NCI-H1930 (cell line): Measurements from ENCODE around the gene CAMSAP2.
A peak's percentile ranks its signal among the peaks of the same experiment; 100 is the strongest.
"Not testable (repeated sequence)": the region's sequence is repeated elsewhere in the genome, so short reads cannot be mapped to it uniquely, and the experiment has no call there.

Experiments
- DNase-seq, 2 experiments: peaks; one replicate each; lab custom pipeline; 2025; lab: John Stamatoyannopoulos, UW

CAMSAP2 gene

GRCh38 chr1:200738949-200739651, 407 bp downstream of the CAMSAP2 start:
- peak in 1 of 2 experiments; percentile 28 for DNase-seq

GRCh38 chr1:200739702-200740570, 1.2 kb downstream of the CAMSAP2 start:
- DNase-seq, result no peak

GRCh38 chr1:200740571-200741208, 2.0 kb downstream of the CAMSAP2 start:
- DNase-seq, result no peak

DNA sequence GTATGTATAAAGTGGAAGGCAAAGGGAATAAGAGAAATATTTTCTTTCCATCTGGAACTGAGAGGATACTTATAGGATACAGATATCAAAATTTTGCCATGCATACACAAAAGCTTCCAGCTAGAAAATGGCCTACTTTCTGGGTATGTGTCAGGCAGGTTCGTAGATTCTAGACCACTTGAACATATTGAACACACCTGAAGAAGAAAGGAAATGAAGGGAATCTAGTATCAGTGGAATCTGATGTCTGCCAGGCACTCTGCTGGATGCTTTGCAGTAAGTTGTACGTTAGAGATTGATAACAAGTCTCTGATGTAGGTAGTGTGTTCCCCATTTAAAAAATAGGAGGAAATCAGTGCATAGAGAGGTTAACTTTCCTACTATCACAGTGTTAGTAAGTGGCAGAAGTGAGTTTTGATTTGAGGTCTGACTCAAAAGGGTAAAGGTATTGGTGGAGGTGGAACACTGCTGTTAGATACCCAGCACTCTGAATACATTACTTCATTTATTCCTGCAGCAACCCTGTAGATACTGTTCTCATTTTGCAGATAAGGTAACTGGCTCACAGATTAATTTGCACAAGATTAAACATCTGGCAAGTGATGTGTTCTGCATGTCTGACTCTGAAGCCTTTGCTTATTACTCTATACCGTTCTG, 3.0 kb downstream of the CAMSAP2 start:
- no peak for DNase-seq

GRCh38 chr1:200744143-200744542, 5.5 kb downstream of the CAMSAP2 start:
- no peak for DNase-seq

- no peak for DNase-seq
Observed at GRCh38 chr1:200749090-200749489, 10.4 kb downstream of the CAMSAP2 start.

- not testable (repeated sequence) for DNase-seq
Observed at GRCh38 chr1:200750749-200751148, 12.1 kb downstream of the CAMSAP2 start.

- DNase-seq, result no peak
Observed at GRCh38 chr1:200751717-200752116, 13.0 kb downstream of the CAMSAP2 start.

DNA sequence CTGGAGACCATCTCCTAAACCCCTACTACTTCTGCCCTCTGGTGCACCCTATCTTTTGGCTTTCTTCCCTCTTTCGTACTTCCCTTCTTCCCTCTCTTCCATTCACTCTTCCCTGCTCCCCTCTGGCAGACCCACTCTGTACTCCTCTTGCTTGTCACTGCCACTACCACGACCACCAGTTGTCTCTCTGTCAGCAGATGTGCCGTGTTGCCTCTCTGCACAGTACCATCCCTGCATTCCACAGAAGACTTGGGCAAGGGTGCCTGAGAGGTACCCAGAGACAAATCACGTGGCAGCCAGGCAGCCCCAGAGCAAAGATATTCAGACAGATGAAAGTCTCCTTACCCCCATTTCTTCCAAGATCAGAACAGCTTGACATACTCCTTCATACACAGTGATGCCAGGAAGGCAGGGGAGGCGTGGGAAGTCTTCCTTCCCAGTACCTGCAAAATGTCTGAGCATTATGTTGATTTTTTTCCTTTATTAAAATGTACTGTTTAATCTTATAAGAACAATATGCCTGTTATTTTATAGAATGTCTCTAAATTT, 15.0 kb downstream of the CAMSAP2 start:
- DNase-seq, result no peak

DNA sequence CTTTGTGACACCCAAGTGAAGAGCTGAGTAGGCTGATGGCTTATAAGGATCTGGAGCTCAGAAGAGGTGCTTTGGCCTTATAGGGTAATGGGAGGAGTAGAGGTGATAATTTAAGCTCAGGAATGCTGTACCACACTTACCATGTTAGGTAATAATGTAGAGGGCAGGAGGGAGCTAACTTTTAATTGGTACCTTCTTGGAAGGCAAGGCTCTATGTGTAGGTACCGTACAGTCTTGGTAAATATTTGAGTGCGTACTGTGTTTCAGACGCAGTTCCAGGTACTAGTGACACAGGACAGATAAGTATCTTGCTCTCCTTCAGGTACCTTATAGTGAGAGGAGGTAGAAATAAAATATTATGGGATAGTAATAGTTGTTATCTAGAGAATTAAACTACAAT, 16.8 kb downstream of the CAMSAP2 start:
- DNase-seq, result no peak

GRCh38 chr1:200762089-200762488, 23.4 kb downstream of the CAMSAP2 start:
- no peak for DNase-seq

DNA sequence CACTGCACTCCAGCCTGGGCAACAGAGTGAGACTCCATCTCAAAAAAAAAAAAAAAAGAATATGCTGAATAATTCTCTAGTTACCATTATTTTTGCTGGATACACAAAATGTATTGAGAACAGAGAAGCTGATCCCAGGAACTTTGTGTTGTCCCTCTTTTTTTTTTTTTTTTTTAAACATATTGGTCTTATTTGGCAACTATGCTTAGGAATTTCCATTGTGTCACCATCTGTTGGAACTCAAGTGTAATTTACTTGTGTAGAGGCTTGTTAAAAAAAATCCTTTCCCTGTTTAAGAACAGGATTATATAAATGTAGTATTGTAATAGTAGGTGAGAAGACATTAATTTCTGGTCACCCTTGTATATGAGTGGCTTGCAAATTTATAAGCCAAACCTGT, 28.6 kb downstream of the CAMSAP2 start:
- no peak for DNase-seq

DNA sequence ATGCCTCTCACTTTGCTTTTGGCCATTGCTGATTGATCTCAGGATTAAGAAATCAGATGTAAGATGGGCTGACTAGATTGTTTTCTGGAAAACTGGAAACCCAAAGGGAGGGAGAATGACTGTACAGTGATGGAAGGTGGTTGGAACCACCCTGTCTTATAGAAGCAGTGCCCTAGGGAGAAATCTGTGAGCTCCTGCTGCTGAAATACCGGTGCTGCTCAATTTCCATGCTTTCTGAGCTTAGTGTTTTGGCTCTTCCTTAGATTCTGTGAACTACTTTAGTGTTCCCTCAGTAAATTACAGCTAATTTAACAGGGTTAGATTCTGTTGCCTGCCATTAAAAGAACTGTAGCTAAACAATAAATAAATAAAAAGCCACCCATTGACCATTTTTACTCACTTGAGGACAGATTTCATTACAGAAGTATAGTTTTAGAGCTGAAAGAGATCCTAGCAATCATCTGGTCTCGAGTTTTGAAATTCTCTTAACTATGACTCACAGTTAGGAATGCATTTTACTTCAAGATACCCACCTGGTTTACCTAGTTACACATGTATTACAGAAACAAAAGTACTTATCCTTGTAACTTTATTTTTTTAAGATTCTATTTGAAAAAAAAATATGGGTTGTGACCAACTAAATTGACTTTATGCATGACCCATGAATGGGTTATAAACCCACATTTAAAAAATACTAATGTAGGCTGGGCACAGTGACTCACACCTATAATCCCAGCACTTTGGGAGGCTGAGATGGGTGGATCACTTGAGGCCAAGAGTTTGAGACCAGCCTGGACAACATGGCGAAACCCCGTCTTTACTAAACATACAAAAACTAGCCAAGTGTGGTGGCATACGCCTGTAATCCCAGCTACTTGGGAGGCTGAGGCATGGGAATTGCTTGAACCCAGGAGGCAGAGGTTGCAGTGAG, 33.2 kb downstream of the CAMSAP2 start:
- DNase-seq, result no peak

DNA sequence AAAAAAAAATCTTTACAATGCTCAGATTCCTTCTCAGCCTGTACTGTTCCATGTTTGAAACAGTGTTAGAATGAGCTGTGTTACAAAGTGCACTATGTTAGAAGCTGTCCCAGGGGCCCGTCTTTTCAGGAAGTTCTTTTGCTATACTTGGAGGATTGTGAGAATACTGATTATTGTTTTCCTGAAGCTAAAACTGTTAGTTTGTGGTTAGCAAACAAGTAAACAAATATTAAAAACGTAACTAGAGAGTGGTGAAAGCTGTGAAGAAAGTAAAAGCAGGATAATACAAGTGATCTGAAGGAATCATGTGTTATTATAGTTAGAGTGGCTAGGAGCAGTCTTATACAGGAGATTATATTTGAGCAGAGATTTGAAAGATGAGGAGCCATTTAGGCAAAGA, 35.6 kb downstream of the CAMSAP2 start:
- DNase-seq, result no peak

DNA sequence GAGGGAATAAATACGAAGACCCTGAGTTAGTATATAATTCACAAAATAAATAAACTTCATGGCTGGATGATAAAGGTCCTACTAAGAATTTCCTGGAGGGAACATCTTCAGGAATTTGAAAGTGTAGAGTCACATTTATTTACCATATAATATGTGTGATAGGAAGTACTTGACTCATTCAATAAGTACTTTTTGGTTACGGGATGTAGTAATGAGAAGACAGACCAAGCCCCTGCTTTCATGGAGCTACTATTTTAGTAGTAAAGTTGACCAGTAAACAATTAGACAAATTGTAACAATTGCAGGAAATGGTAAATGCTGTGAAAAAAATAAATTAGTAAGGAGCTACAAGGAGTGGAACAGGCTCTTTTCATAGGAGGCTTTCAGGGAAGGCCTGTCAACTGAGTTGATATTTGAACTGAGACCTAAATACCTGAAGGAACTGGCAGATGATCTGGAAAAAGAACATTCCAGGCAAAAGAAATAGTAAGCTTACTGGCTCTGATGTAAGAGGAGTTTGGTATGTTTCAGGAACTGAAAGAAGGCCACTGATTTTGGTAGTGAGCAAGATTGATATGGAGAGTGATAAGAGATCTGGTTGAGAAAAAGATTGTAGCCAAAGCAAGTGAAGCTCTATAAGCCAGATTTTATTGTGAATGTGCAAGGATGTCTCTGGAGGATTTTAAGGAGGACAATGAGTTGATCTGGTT, 36.2 kb downstream of the CAMSAP2 start:
- DNase-seq, result no peak

DNA sequence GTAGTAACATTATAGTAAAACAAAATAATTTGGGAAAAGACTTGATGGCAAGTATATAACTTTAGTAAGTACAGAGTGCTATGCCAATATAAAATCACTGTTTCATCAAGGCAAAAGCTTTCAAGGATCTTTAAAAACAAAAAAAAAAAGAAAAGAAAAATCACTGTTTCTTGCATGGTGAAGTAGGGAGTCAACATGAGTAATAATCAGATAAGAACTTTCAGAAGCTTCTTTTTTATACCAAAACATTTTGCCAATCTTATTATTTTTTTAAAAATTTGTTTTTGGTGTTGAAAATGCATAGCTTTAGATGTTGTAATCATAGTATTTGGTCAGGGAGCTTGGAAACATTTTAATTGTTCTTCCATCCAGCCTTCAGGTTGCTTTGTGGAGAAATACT, 37.2 kb downstream of the CAMSAP2 start:
- DNase-seq, result no peak

DNA sequence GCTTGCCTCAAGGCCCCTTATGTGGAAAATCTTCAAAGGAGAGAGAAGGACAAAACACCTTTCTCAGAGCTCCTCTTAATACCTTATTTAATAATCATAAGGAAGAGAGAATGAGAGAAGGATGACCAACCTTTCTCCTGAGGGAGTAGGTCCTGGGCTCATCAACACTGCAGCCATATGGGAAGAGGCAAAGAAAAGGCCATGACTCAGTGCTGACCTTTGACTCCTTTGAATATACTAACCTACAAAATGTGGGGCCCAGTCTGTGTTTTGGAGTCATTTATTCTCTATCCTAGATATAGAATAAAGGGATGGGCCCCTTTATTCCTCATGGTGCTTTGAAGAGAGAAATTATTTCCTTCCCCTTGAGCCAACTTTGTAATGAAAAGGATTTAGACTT, 38.3 kb downstream of the CAMSAP2 start:
- no peak for DNase-seq

GRCh38 chr1:200778766-200779165, 40.1 kb downstream of the CAMSAP2 start:
- no peak for DNase-seq

- no peak for DNase-seq
Observed at GRCh38 chr1:200779326-200779725, 40.6 kb downstream of the CAMSAP2 start.
